ENCODE measurements around the gene DYRK3.

The DYRK3 gene

GRCh38 chr1:206682111-206682510 is 46.8 kb downstream of the DYRK3 start:
- H3K27ac Mint-ChIP-seq = peak overlapping the region in 1 of 3 experiments; percentile 45
- TF ChIP-seq CTCF (IDR thresholded peaks at IDR 0.05; ENCODE audit: unreplicated experiment in 3 of 3) = no peak
- H3K27me3 Mint-ChIP-seq (ENCODE audit: low read depth) = peaks cover 25% of the 10 kb centered on the region
- no peaks in the 10 kb centered on the region for H3K36me3 Mint-ChIP-seq (ENCODE audit: low read depth)
- no peaks in the 10 kb centered on the region for H3K9me3 Mint-ChIP-seq
- peaks cover 15% of the 10 kb centered on the region for H3K4me1 Mint-ChIP-seq
- peak overlapping the region; percentile 28 to 52 (median 47) for H3K4me3 Mint-ChIP-seq

GRCh38 chr1:206683313-206683712 is 48.0 kb downstream of the DYRK3 start:
- Mint-ChIP-seq H3K27me3 (ENCODE audit: low read depth) (peaks cover 25% of the 10 kb centered on the region), H3K27ac (no peak overlapping the region), H3K4me1 (peaks cover 27% of the 10 kb centered on the region), H3K4me3 (peak overlapping the region; percentile 52 to 93 (median 88)), H3K9me3 (no peaks in the 10 kb centered on the region), H3K36me3 (ENCODE audit: low read depth) (no peaks in the 10 kb centered on the region)
- TF ChIP-seq CTCF (IDR thresholded peaks at IDR 0.05; ENCODE audit: unreplicated experiment in 3 of 3) = no peak

GRCh38 chr1:206684003-206684402 is 48.7 kb downstream of the DYRK3 start:
- no peaks in the 10 kb centered on the region for H3K9me3 Mint-ChIP-seq
- H3K4me3 Mint-ChIP-seq = peak overlapping the region; percentile 88 to 93 (median 89)
- peaks cover 25% of the 10 kb centered on the region for H3K27me3 Mint-ChIP-seq (ENCODE audit: low read depth)
- H3K36me3 Mint-ChIP-seq (ENCODE audit: low read depth) = no peaks in the 10 kb centered on the region
- H3K27ac Mint-ChIP-seq = no peak overlapping the region
- TF ChIP-seq CTCF (IDR thresholded peaks at IDR 0.05; ENCODE audit: unreplicated experiment in 3 of 3) = no peak
- H3K4me1 Mint-ChIP-seq = peaks cover 32% of the 10 kb centered on the region

- no peaks in the 10 kb centered on the region for H3K9me3 Mint-ChIP-seq
- H3K27ac Mint-ChIP-seq = peak within 1 kb of the TSS; percentile 79 to 99 (median 86)
- H3K27me3 Mint-ChIP-seq (ENCODE audit: low read depth) = peaks cover 24% of the 10 kb centered on the region
- peaks cover 39% of the 10 kb centered on the region for H3K4me1 Mint-ChIP-seq
- TF ChIP-seq CTCF (IDR thresholded peaks at IDR 0.05; ENCODE audit: unreplicated experiment in 3 of 3) = no peak
- H3K4me3 Mint-ChIP-seq = peak within 1 kb of the TSS; percentile 91 to 99 (median 98)
- H3K36me3 Mint-ChIP-seq (ENCODE audit: low read depth) = no peaks in the 10 kb centered on the region
These were observed 49.4 kb downstream of the DYRK3 start, which contains the start of gene MAPKAPK2 for GRCh38 chr1:206684478-206685333. MAPKAPK2 (plus strand) TSS chr1:206684905; CDS start chr1:206685230, 325 bp downstream.

GRCh38 chr1:206685334-206685768 is 50.0 kb downstream of the DYRK3 start:
- peaks cover 21% of the 10 kb centered on the region for H3K27me3 Mint-ChIP-seq (ENCODE audit: low read depth)
- H3K9me3 Mint-ChIP-seq = no peaks in the 10 kb centered on the region
- peak overlapping the region; percentile 91 to 99 (median 98) for H3K4me3 Mint-ChIP-seq
- TF ChIP-seq CTCF (IDR thresholded peaks at IDR 0.05; ENCODE audit: unreplicated experiment in 3 of 3) = no peak
- peak overlapping the region; percentile 79 to 99 (median 86) for H3K27ac Mint-ChIP-seq
- peaks cover 44% of the 10 kb centered on the region for H3K4me1 Mint-ChIP-seq
- H3K36me3 Mint-ChIP-seq (ENCODE audit: low read depth) = no peaks in the 10 kb centered on the region

Data from nephron (organoid).